Suprapubic skin (tissue), 3 donors: ENCODE data around the gene KCP.

Source experiments
- EP300 ChIP-seq: sonication (generic); formaldehyde crosslinking; IDR thresholded peaks from one replicate; pipeline ENCODE4 v1.6.1; 2017; ENCODE audit warnings: antibody characterized with exemption
- POLR2A ChIP-seq, 2 donors: fragments of 450-650 bp; IDR thresholded peaks; one replicate each; pipeline ENCODE4 v1.6.1; 2017; ENCODE audit warnings: antibody characterized with exemption in 2 of 2, mild to moderate bottlenecking in 2 of 2, moderate library complexity in 2 of 2
- TF ChIP-seq, protein P1 (sequence below), 2 donors: fragments of 200-600 bp in 1 of 2; fragments of 450-650 bp in 1 of 2; sonication (generic) in 1 of 2; IDR thresholded peaks; one replicate each; pipeline ENCODE4 v1.5.1; 2016 to 2019; ENCODE audit warnings: antibody characterized with exemption in 2 of 2, mild to moderate bottlenecking in 1 of 2, moderate library complexity in 1 of 2

DNA sequence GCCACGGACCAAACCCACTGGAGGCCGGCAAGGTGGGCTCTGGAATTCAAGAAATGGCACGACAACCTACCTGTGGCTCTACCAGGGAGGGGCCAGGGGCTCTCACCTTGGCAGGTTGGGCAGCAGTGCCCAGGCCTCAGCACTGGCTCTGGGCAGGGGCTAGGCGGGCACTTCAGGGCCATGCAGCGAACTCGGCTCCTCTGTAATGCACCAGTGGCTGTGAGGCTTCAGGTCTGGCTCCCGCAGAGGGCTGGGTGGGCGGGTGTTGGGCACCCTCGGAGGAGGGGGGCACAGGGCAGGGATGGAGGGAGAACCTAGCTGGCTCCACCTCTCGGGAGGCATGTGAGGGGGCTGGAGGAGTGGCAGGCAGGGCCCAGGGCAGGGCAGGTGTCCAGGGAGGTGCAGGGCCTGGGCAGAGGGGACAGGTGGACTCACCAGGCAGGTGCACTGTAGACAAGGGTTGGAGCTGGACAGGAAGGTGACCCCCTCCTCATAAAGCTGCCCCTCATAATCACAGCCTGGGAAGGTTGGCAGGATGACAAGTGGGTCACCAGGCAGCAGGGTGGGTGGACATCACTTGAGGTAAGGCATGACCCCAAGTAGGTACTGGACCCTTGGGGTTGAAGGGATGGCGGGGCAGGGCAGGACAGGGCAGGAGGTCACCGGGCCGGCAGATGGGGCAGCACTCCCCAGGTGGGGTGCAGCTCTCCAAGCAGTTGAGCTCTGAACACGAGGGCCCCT lies 6.7 kb downstream of the KCP start:
- TF ChIP-seq, protein P1, sequence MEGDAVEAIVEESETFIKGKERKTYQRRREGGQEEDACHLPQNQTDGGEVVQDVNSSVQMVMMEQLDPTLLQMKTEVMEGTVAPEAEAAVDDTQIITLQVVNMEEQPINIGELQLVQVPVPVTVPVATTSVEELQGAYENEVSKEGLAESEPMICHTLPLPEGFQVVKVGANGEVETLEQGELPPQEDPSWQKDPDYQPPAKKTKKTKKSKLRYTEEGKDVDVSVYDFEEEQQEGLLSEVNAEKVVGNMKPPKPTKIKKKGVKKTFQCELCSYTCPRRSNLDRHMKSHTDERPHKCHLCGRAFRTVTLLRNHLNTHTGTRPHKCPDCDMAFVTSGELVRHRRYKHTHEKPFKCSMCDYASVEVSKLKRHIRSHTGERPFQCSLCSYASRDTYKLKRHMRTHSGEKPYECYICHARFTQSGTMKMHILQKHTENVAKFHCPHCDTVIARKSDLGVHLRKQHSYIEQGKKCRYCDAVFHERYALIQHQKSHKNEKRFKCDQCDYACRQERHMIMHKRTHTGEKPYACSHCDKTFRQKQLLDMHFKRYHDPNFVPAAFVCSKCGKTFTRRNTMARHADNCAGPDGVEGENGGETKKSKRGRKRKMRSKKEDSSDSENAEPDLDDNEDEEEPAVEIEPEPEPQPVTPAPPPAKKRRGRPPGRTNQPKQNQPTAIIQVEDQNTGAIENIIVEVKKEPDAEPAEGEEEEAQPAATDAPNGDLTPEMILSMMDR (IDR thresholded peaks at IDR 0.05), result no peak
- no peak for TF ChIP-seq POLR2A (IDR thresholded peaks at IDR 0.05)
- no peak for TF ChIP-seq EP300
